ENCODE data around the gene ZNF593OS.

Gene ZNF593OS

DNA sequence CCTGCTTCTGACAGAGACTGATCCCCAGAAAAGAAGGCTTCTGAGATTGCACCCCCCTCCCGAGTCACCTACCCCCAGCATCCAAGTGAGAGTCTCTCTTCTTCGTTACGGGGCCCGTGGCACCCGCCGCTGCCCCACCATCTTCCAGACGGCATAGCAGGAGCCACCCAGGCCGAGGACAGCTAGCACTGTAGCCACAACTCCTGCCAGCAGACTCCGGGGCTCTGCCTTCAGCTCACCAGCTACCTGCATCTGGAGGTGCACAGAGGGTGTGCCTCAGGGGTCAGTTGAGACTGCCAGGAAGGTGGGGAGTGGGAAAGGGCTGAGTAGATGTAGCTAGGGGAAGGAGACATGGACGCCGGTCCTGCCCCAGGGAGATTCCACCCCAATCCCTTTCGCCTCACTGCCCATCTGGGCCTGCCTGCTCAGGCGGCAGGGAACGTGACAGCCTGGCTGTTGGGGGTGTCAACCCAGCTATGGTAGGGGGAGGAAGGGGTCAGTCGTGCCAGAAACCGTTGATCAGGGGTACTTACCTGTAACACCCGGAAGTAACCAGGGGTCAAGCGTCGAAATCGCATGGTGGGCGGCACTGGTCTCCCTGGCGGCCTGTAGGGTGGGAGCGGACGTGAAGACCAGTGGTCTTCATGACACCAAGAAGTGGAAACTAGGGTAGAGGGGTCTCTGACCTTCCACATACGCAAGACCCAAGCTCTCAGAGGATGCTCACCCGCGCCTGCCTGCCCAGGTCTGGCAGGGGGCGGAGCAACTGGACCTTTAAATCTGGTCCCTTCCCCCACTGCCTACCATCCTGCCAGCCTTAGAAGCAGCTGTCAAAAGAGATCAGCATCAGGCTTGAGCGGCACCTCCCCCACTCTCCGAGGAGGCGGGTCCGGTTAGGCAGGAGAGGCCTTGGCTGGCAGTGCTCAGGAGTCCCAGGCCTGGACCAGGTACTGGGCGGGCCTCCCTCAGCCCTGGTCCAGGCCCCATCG lies at the start of gene ZNF593OS:
Gene ZNF593OS, minus strand, starts transcription at position 749 of the 989 bp plus-strand sequence. Its CDS starts 171 bp downstream, at position 578.
- DNase-seq (ENCODE audit: low read depth) = no peak
- peak within 1 kb of the TSS; percentile 87 for H3K4me3 ChIP-seq (ENCODE audit: low read depth, low read length)
- TF ChIP-seq, protein P1, sequence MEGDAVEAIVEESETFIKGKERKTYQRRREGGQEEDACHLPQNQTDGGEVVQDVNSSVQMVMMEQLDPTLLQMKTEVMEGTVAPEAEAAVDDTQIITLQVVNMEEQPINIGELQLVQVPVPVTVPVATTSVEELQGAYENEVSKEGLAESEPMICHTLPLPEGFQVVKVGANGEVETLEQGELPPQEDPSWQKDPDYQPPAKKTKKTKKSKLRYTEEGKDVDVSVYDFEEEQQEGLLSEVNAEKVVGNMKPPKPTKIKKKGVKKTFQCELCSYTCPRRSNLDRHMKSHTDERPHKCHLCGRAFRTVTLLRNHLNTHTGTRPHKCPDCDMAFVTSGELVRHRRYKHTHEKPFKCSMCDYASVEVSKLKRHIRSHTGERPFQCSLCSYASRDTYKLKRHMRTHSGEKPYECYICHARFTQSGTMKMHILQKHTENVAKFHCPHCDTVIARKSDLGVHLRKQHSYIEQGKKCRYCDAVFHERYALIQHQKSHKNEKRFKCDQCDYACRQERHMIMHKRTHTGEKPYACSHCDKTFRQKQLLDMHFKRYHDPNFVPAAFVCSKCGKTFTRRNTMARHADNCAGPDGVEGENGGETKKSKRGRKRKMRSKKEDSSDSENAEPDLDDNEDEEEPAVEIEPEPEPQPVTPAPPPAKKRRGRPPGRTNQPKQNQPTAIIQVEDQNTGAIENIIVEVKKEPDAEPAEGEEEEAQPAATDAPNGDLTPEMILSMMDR (IDR thresholded peaks at IDR 0.05; ENCODE audit: low read depth, low read length, missing control alignments) = no peak

DNA sequence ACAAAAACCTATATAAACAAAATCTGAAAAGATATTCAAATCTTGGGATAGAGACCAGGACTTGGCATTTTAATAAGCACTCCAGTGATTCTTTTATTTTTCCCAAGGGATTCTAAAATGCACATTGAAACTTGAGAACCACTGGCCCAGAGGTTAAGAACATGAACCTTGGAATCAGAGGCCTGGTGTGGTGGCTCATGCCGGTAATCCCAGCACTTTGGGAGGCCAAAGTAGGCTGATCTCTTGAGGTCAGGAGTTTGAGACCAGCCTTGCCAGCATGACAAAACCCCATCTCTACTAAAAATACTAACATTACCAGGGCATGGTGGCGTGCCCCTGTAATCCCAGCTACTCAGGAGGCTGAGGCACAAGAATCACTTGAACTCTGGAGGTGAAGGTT lies 49.5 kb upstream of the ZNF593OS start:
- DNase-seq (ENCODE audit: low read depth) = no peak
- TF ChIP-seq, protein P1 (IDR thresholded peaks at IDR 0.05; ENCODE audit: low read depth, low read length, missing control alignments) = no peak
- no peak overlapping the region for H3K4me3 ChIP-seq (ENCODE audit: low read depth, low read length)

DNA sequence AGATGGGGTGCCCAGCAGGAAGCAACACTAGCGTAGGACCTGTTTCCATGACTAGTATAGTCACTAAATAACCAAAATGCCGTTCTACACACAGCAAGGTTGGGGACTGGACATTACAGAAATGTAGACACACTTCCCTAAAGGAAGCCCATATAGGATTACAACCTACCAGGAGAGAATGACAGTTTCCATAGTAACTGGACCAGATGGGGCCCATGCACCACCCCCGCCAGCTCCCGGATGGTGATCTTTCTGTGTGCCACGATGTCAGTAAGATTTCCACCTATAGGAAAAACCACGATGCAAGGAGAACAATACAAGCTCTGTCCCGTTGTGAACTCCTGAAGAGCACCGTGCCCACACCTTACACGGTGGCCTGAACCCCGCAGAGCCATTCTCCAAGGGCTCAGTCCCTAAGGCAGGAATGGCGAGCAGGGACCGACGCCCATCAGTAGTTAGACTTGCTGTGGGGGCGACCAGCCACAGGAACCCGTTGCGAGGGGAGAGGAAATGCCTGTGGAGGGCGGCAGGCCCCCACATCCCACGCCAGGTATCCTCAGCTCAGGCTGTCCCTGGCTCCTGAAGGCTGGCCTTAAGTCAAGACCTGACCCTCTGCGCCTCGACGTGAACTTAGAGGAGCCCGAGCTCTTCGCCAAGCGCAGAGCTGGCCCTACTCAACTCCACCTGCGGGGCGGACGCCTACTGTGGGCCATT lies 48.7 kb upstream of the ZNF593OS start:
- no peak overlapping the region for H3K4me3 ChIP-seq (ENCODE audit: low read depth, low read length)
- no peak for DNase-seq (ENCODE audit: low read depth)
- TF ChIP-seq, protein P1 (IDR thresholded peaks at IDR 0.05; ENCODE audit: low read depth, low read length, missing control alignments) = no peak

DNA sequence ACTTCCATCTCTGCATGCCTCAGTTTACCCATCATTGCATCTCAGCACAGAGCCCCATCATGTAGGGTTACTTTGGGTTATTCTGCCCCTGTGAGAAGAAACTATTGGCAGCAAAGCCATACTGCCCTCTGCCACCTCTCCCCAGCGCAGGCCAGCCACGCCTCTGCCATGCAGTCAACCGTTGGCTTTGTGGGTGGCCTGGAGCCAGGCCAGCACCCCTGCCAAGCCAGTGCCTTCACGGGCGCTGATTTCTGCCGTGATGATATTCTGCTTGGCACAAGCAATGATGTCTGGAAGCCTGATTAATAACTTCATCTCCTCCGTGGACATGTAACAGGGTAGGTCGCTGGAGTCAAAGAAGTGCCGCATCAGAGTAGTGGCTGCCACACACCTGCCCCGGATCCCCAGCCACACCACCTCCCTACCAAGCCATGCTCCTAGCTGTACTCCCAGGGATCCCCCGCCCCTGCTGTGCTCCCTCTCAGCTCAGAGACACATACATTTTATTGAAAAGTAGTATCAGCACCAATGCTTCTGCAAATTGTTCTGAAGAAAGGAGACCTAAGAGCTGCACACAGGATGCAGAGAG lies 47.4 kb upstream of the ZNF593OS start:
- TF ChIP-seq, protein P1 (IDR thresholded peaks at IDR 0.05; ENCODE audit: low read depth, low read length, missing control alignments) = no peak
- no peak overlapping the region for H3K4me3 ChIP-seq (ENCODE audit: low read depth, low read length)
- DNase-seq (ENCODE audit: low read depth) = no peak

DNA sequence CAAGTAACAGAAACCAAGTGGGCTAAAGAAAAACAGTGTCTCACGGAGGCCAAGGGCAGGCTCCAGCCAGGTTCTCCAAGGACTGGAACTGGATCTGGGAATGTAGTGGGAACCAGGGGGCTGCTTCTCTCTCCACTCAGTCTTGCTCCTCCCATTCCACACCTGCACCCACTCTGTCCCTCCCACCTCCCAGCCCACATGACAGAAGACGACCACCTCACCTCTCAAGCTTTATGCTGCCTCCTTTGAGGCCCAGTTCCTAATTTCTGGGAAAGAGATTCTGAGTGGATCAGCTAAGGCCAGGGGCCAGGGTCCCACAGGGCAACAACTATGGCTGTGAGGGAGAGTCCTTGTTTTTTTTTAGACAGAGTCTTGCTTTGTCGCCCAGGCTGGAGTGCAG lies 43.6 kb upstream of the ZNF593OS start:
- no peak for DNase-seq (ENCODE audit: low read depth)
- TF ChIP-seq, protein P1 (IDR thresholded peaks at IDR 0.05; ENCODE audit: low read depth, low read length, missing control alignments) = no peak
- H3K4me3 ChIP-seq (ENCODE audit: low read depth, low read length) = no peak overlapping the region

DNA sequence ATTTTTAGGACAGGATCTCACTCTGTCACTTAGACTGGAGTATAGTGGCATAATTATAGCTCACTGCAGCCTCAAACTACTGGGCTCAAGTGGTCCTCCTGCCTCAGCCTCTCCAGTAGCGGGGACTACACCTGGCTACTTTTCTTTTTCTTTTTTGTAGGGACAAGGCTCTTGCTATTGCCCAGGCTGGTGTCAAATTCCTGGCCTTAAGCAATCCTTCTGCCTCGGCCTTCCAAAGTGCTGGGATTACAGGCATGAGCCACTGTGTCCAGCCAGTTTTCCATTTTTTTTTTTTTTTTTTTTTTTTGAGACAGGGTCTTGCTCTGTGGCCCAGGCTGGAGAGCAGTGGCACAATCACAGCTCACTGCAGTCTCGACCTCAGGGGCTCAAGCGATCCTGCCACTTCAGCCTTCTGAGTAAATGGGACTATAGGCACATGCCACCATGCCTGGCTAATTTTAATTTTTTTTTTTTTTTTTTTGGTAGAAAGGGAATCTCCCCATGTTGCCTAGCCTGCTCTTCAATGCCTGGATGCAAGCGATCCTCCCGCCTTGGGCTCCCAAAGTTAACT lies 41.8 kb upstream of the ZNF593OS start:
- no peak for DNase-seq (ENCODE audit: low read depth)
- no peak overlapping the region for H3K4me3 ChIP-seq (ENCODE audit: low read depth, low read length)
- TF ChIP-seq, protein P1 (IDR thresholded peaks at IDR 0.05; ENCODE audit: low read depth, low read length, missing control alignments) = no peak

All from GM12864 (cell line).